DMS114 treated with DMSO at 0.1 percent for 48 hours (cell line): Measurements from ENCODE around the gene LCE7A.

ENCODE experiments used
- DNase-seq: peaks from one replicate; lab custom pipeline; 2025; ENCODE audit not compliant: unreplicated experiment; lab: John Stamatoyannopoulos, UW

Gene LCE7A

DNA sequence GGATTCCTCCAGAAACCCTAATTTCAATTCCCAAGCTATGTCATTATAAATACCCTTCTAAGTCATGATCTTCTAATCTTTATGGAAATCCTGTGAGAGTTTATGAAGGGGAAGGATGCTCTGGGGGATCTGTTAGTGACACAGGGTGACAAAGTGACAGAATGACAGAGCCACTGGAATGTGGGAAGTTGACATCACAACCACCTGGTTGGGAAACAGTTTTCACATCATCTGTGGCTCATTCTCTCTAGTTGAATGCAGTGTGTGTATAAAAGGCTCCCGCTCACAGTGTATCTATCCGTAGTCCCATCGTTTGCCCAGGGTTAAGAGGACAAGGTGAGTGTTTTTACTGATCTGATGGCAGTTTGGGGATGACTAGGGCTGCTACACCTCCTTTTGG, at the start of gene LCE7A:
LCE7A (plus strand) TSS at position 301 of the 400 bp plus-strand sequence. CDS start 702 bp downstream, outside the sequence.
- DNase-seq = no peak

GRCh38 chr1:152811050-152811449, 48.7 kb upstream of the LCE7A start:
- DNase-seq = no peak

GRCh38 chr1:152811671-152812070, 48.1 kb upstream of the LCE7A start, which contains the start of gene LCE1B:
Gene LCE1B (plus strand): TSS chr1:152811971. CDS start chr1:152812447, 476 bp downstream.
- DNase-seq = no peak

DNA sequence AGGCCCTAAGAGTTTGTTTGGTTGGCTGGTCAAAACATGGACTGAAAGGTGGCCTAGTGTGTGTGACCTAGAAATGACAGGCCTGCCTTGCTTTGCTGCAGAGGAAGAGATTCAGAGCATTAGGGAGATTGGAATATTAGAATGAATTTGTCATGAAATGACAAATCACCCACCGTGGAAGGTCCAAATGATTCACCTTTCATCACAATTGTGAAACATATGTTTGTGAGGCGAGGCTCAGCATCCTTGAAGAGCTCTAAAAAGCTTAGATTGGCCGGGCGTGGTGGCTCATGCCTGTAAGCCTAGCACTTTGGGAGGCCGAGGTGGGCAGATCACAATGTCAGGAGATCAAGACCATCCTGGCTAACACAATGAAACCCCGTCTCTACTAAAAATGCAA, 42.5 kb upstream of the LCE7A start:
- DNase-seq = no peak

- DNase-seq = no peak
These were observed 36.5 kb upstream of the LCE7A start for GRCh38 chr1:152823294-152823693.

DNA sequence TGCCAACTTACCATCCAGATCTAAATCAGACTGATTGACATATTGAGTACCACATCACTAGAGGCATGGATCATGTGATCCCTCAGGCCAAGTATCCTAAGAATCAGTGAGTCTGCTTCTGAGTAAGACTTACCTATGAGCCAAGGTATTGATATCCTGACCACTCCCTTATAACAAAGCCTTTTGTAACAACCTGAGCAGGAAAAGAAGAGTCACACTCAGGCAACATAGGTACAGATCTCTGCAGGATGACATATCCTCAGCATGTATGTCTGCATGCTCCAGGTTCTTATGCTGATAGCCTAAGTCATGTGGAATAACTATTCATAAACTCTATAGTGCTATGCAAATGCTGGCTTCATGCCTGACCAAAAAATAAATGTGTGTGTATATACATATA, 34.8 kb upstream of the LCE7A start:
- DNase-seq = no peak

GRCh38 chr1:152827173-152827572, 32.6 kb upstream of the LCE7A start, which contains the start of gene LCE1A:
Gene LCE1A (plus strand): TSS chr1:152827473. CDS start chr1:152827473, 0 bp downstream.
- no peak for DNase-seq

- no peak for DNase-seq
These were observed 22.9 kb upstream of the LCE7A start for GRCh38 chr1:152836870-152837269.

DNA sequence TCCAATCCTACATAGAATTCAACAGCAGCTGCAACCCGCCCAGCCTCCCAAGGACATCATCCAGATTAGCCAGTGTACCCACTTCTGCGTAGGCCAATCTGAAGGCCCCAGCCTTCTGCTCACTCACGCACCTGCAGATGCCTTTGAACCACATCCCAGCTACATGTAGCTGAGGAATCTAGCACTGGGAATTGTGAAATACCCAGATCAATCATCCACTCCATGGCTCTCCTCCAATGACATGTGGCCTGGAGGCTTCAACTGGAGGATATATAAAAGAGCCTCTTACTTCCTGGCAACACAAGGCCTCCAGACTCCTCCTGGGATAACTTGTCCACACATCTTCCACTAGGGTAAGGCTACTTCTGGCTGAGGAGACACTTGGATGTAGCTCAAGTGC, 17.2 kb upstream of the LCE7A start, which contains the start of gene LCE6A:
LCE6A (plus strand) TSS at position 301 of the 400 bp plus-strand sequence. CDS start 665 bp downstream, outside the sequence.
- DNase-seq = no peak

DNA sequence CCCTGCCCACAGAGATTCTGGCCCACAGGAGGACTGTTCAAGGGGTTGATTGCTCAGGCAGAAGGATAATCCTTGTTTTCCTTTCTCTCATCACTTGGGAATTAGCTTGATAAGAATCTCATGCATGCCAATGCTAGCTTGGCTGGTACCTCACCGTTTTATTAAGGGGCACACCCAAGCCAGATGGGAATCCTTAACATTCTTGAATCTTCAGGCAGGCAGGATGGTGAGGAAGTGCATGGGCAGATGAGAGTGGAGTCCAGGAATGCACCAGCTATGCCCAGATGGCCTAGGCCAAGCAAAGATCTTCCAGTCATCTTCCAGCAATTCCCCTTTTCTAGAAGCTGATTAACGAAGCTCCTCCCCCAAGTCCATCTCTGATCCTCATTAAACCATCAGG, 4.1 kb upstream of the LCE7A start:
- DNase-seq = no peak

- DNase-seq = no peak
These were observed 1.7 kb upstream of the LCE7A start for GRCh38 chr1:152858062-152858461.

DNA sequence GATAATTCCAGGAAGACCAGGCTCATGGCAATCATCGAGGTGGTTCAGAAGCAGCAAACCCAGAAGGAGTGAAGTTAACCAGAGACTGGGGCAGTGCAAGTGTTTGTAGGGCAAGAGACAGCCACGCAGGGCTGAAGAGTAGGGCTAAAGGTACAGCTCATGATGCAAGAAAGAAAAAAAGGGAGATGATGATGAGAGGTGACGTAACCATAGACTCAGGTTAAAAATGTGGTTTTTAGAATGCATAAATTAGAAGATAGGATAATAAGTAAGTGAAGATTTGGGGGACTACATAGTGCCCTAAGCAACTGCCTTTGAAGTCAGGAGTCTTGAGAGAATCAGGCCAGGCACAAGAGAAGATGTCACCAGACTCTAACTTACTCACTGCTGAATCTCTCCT, 333 bp downstream of the LCE7A start:
- DNase-seq = no peak

DNA sequence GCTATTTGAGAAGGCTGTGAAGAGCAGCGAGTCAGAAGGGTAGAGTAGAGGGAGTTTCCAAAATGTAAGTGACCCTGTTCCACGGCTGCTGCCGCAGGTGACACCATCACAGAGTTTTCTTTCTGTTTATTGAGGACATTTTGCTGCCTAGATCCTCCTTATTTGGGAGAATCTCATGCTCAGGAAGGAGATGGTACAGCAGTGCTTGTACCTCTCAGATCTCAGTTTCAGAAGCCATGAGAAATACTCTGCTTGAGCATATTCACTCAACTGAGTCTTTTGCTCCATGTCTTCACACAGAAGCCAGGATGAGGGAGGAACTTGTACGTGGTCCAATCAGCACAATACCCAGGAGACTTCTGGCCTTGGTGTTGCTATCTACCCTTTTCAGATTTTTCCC, 1.6 kb downstream of the LCE7A start:
- no peak for DNase-seq

DNA sequence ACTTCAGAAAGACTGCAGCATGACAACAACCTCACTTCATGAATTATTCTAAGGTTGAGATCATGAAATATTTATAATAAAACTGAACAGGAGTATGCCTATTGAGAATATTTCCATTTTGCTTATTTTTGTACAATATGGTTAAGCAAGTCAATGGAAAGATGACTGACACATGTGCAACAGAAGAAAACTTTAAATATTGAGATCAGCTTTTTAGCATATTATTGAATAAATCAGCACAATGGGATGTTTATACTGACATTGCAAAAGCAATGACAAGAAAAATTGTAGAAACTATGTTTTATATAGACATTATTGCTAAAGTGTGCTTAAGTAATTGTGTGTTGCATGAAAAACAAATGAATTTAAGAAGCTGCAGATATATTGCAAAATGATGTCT, 4.6 kb downstream of the LCE7A start:
- no peak for DNase-seq

GRCh38 chr1:152866321-152866720, 6.5 kb downstream of the LCE7A start:
- no peak for DNase-seq

DNA sequence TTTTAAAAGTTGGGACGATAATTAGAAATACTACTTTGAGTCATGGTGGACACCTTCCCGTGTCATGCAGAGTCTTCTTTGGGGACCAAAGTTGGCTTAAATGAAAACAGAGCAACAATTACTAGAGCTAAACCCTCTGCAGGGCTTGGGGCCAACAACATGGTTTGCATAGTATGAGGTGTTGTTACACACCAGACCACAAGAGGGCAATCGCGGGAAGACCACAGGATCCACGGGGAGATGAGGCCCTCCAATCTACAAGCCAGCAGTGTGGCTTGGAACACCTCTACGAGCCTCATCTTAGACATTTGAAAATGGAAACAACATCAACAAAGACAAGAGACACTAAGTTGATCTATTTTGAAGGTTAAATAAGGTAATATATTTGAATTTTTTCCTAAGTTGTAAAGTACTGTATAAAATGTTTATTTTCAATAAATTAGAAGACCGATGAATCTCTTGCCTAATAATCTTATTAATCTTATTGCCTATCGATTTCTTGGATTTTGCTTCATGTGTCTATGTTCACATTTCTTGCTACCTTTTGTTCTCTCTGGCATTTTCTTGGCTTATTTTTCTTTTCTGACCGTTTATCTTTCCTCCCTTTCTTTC, 10.1 kb downstream of the LCE7A start:
- DNase-seq = peak; percentile 80

DNA sequence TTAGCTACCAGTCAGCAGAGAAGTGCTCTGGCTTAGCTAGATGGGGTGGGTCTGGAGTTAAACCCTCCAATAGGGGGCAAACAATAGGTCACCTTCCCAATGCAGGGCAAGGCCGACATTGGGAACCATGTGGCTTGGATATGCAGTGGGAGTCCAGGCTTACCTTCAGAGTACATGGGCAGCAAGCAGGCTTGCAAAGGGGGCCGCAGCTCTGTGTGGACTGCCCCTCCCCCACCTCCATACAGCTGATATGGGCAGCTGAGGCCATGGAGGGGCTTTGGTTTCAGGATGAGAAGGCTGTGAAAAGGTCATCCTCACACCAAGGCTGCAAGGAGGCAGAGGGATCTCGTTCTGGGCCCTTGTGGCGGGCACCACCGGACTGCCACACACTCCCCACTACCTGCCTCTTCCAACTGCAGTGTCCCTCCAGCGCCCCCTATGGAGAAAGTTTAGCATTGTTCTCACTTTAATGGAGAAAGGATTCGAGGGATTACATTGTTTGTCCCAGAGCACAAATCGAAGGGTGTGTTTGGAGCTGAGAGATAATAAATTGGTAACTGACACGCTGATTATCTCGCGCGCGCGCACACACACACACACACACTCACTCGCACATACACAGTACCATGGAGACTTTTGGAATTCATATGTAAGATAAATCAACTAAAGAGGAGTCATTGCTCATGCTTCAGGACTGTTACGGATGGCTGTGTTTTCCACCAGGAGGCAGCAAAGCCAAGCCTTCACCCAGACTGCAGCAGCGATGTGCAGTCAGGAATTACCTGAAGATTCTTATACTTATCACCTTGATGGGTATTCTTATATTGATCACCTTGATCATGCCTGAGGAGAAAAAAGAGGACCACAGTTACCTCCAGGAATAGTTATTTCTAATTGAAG, 11.3 kb downstream of the LCE7A start:
- peak; percentile 12 for DNase-seq

- DNase-seq = no peak
These were observed 11.9 kb downstream of the LCE7A start for GRCh38 chr1:152871731-152872126.

DNA sequence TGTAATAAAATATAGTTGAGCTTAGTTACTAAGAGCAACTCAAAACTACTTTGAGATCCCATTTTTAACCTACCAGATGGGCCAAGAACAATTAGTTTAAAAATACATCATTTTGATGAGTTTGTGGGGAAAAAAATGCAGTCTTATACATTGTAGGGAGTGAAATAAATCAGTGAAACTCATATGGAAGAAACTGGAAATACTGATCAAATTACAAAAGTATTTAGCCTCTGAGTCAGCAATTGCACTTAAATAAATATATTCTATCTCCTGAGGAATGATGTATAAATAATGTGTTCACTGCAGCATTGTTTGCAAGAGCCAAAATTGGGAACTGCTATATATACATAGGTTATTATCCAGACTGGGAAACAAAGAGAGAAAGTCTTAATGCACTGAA, 13.7 kb downstream of the LCE7A start:
- no peak for DNase-seq

DNA sequence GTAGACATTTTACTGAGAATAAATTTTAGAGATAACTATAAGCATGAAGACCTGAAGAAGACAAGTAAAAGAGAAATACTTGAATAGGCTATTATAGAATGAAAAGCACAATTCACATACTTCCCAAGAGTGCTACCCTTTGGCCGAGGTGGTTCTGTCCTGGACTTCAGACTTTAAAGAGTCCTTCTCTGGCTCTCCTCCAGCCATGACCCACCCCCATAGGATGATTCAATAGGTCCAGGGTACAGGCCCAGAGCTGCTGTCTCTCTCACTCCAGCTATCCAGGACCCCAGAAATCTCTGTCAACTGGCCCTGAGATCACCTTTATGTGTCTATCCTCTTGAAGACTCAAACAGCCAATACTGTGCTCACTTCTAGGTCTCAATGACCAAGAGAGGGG, 17.0 kb downstream of the LCE7A start:
- DNase-seq = no peak

- no peak for DNase-seq
These were observed 18.2 kb downstream of the LCE7A start, which contains the start of gene SMCP for GRCh38 chr1:152878042-152878441. Gene SMCP (plus strand): TSS chr1:152878322. CDS start chr1:152884423, 6,101 bp downstream.
